Naive thymus-derived CD8-positive, alpha-beta T cell (primary cell): Measurements from ENCODE around the gene EFS. TPM values are rescaled to one million over a fixed set of nuclear protein-coding genes. Genes with fewer than 3 reads are reported as not detected.
A peak's percentile ranks its signal among the peaks of the same experiment; 100 is the strongest.
"Not testable (repeated sequence)": the region's sequence is repeated elsewhere in the genome, so short reads cannot be mapped to it uniquely, and the experiment has no call there.

Experiments
- ATAC-seq, 2 donors: fragments of 150-1000 bp; cut with Tn5 transposase in 1 of 2; sonication (Bioruptor Pico), chemical (Tn5 transposase) in 1 of 2; 1 replicate in 1 of 2; 2 replicates in 1 of 2; pipeline ENCODE4 v1.10.0; 2021; ENCODE audit warnings: mild to moderate bottlenecking in 2 of 2, moderate library complexity in 2 of 2
- POLR2A ChIA-PET: fragments of 350-600 bp; sonication (Branson Sonifier 250); formaldehyde crosslinking; loops from one replicate; lab custom pipeline; 2021; ENCODE audit warnings: antibody characterized with exemption; lab: Charles Lee
- DNase-seq, 10 donors: peaks; one replicate each; pipeline versions ENCODE4 v3.0.0 to v3.0.0-alpha.2; 2020 to 2022
- H3K27ac Mint-ChIP-seq, 10 donors: one replicate each; pipeline ENCODE4 v1.8.0; 2020 to 2022; ENCODE audit warnings: mild to moderate bottlenecking in 10 of 10, mixed read lengths in 10 of 10, moderate library complexity in 4 of 10, inconsistent platforms in 1 of 10
- H3K27me3 Mint-ChIP-seq, 5 donors: one replicate each; pipeline ENCODE4 v1.8.0; 2021 to 2022; ENCODE audit warnings: mixed read lengths in 5 of 5
- H3K36me3 Mint-ChIP-seq, 3 donors: one replicate each; pipeline ENCODE4 v1.8.0; 2020 to 2022; ENCODE audit warnings: mixed read lengths in 3 of 3, mild to moderate bottlenecking in 2 of 3, inconsistent platforms in 1 of 3
- H3K4me1 Mint-ChIP-seq, 4 donors: one replicate each; pipeline ENCODE4 v1.8.0; 2021 to 2022; ENCODE audit warnings: mixed read lengths in 4 of 4
- H3K4me3 Mint-ChIP-seq, 10 donors: one replicate each; pipeline ENCODE4 v1.8.0; 2020 to 2022; ENCODE audit warnings: mild to moderate bottlenecking in 10 of 10, mixed read lengths in 10 of 10, moderate library complexity in 6 of 10, inconsistent platforms in 1 of 10
- H3K9me3 Mint-ChIP-seq, 9 donors: one replicate each; pipeline ENCODE4 v1.8.0; 2020 to 2022; ENCODE audit warnings: mixed read lengths in 9 of 9, mild to moderate bottlenecking in 3 of 9, inconsistent platforms in 1 of 9, moderate library complexity in 1 of 9
- polyA plus RNA-seq, 3 donors: library from polyadenylated mRNA; unstranded; fragments of 300-500 nt; fragmentation: Illumina TruSeq; gene quantifications; one replicate each; pipeline ENCODE4 v1.2.3, GENCODE V29; 2021
- total RNA-seq, 8 experiments: library from RNA in 2 of 8; stranded (reverse) in 2 of 8; gene quantifications; one replicate each; pipeline ENCODE4 v1.2.3 and lab custom pipeline; 2021 to 2026

EFS gene
- total and polyA plus RNA-seq, 5 experiments from 2014 or later: not detected

DNA sequence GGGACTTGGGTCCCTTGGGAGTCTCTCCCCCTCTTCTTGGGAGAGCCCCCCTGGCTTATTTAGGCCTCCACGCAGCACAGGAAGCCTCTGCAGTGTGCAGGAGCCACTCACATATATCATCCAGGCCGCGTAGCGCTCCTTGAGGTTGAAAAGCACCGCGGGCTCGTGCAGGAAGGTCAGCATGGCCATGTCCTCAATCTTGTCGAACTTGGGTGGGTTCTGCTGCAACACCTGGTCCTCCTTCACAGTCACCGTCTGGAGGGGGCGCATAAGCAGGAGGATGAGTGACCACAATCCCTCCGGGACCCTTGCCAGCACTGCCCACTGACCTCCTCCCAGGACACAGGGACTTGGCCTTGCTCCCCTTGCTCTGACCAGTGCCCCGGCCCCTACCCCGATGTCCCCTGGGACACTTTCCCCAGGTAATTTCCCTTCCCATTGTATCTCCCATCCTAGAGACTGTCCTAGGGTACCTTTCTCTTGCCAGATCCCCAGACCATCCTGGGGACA lies 40.6 kb upstream of the EFS start:
- Mint-ChIP-seq H3K4me3 (no peak overlapping the region), H3K27me3 (peaks cover 5 to 26% (median 24%) of the 10 kb centered on the region in 5 donors), H3K36me3 (no peaks in the 10 kb centered on the region), H3K4me1 (peaks cover 0 to 8% (median 2%) of the 10 kb centered on the region in 4 donors), H3K27ac (no peak overlapping the region), H3K9me3 (no peaks in the 10 kb centered on the region)
- peak in 1 of 10 donors; percentile 27 for DNase-seq
- POLR2A ChIA-PET: no interaction called here
- no peak for ATAC-seq

DNA sequence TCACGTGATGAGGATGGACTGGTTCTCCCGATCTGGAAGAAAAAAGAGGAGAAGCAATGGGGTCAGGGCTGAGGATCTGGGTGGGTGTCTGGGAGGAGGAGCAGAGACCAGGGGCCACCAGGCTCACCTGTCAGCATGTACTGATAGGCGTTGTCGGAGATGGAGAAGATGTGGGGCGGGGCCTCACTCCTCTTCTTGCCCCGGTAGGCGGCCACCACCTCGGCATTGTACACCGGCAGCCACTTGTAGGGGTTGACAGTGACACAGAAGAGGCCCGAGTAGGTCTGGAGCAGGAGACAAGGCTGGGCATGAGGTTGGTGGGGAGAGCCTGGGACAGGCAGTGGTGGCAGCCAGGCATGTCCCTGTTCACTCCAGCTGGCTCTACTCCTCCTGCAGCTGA lies 40.1 kb upstream of the EFS start:
- Mint-ChIP-seq H3K36me3 (no peaks in the 10 kb centered on the region), H3K27me3 (peaks cover 5 to 26% (median 19%) of the 10 kb centered on the region in 5 donors), H3K4me1 (peaks cover 0 to 8% (median 2%) of the 10 kb centered on the region in 4 donors), H3K9me3 (no peaks in the 10 kb centered on the region), H3K27ac (no peak overlapping the region), H3K4me3 (no peak overlapping the region)
- DNase-seq (peak in 1 of 10 donors; percentile 37), ATAC-seq (no peak)
- POLR2A ChIA-PET: no interaction called here

- POLR2A ChIA-PET: no interaction called here
- H3K36me3 Mint-ChIP-seq: no peaks in the 10 kb centered on the region
- H3K27ac Mint-ChIP-seq: no peak overlapping the region
- ATAC-seq (no peak), DNase-seq (no peak)
- H3K27me3 Mint-ChIP-seq: peaks cover 5 to 26% (median 19%) of the 10 kb centered on the region in 5 donors
- H3K4me1 Mint-ChIP-seq: peaks cover 0 to 8% (median 2%) of the 10 kb centered on the region in 4 donors
- H3K4me3 Mint-ChIP-seq: no peak overlapping the region
- no peaks in the 10 kb centered on the region for H3K9me3 Mint-ChIP-seq
Observed at GRCh38 chr14:23404331-23404900, 39.4 kb upstream of the EFS start.

DNA sequence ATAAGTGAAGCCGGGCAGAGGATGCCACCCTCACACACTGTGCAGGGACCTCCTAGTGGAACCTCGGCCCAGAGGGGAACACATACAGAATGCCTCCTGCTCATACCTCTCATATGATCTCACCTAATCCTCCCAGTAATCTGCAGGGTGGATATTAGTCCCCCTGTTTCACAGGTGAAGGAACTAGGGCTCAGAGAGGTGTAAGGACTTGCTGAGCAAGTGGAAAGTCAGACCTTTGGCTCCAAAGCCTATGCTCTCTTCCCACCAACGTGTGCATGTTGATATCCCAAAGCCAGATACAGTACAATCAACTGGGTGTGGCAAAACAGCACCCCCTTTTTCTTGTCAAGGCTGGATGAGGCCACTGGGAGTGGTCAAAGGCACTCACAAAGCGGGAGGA lies 38.9 kb upstream of the EFS start:
- DNase-seq (no peak), ATAC-seq (no peak)
- Mint-ChIP-seq H3K4me3 (no peak overlapping the region), H3K27ac (no peak overlapping the region), H3K4me1 (peaks cover 0 to 8% (median 2%) of the 10 kb centered on the region in 4 donors), H3K27me3 (peaks cover 5 to 24% (median 19%) of the 10 kb centered on the region in 5 donors), H3K36me3 (no peaks in the 10 kb centered on the region), H3K9me3 (no peaks in the 10 kb centered on the region)
- POLR2A ChIA-PET: no interaction called here

GRCh38 chr14:23403139-23403438 lies 38.1 kb upstream of the EFS start:
- Mint-ChIP-seq H3K4me1 (peaks cover 0 to 8% (median 2%) of the 10 kb centered on the region in 4 donors), H3K36me3 (no peaks in the 10 kb centered on the region), H3K4me3 (no peak overlapping the region), H3K27me3 (peaks cover 7 to 24% (median 20%) of the 10 kb centered on the region in 5 donors), H3K27ac (peak overlapping the region in 1 of 10 donors; percentile 70), H3K9me3 (no peaks in the 10 kb centered on the region)
- no peak for ATAC-seq
- POLR2A ChIA-PET: no interaction called here
- peak in 1 of 10 donors; percentile 53 for DNase-seq

- peak in 1 of 10 donors; percentile 50 for DNase-seq
- no peaks in the 10 kb centered on the region for H3K36me3 Mint-ChIP-seq
- no peaks in the 10 kb centered on the region for H3K9me3 Mint-ChIP-seq
- peaks cover 4 to 24% (median 19%) of the 10 kb centered on the region in 5 donors for H3K27me3 Mint-ChIP-seq
- peak overlapping the region in 2 of 10 donors; percentile 21 to 70 for H3K27ac Mint-ChIP-seq
- H3K4me3 Mint-ChIP-seq: no peak overlapping the region
- no peak for ATAC-seq
- peaks cover 0 to 8% (median 2%) of the 10 kb centered on the region in 4 donors for H3K4me1 Mint-ChIP-seq
- POLR2A ChIA-PET: no interaction called here
Observed at GRCh38 chr14:23402296-23403138, 37.5 kb upstream of the EFS start.

DNA sequence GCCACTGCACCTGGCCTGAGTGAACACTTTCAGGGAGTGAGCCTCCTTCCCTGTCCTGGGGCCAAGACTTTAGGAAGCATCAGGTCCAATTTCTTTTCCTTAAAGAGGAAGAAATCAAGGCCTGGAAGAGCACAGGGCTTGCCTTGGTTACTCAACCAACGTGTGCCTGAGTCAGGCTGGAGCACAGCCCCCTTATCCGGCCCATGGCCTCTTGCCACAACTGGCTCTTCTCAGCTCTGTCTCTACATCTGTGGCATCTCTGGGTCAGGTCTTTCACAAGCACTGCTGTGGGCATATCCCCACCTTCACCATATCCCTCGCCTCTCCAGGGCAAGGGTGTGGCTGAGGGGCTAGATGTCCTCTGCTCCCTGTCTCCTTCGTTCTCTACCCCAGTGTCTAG lies 36.3 kb upstream of the EFS start:
- Mint-ChIP-seq H3K27ac (peak overlapping the region in 1 of 10 donors; percentile 43), H3K4me3 (no peak overlapping the region), H3K4me1 (peaks cover 0 to 5% (median under 1%) of the 10 kb centered on the region in 4 donors), H3K27me3 (peaks cover 3 to 21% (median 19%) of the 10 kb centered on the region in 5 donors), H3K36me3 (no peaks in the 10 kb centered on the region), H3K9me3 (no peaks in the 10 kb centered on the region)
- peak in 1 of 10 donors; percentile 8 for DNase-seq
- POLR2A ChIA-PET: no interaction called here
- ATAC-seq: no peak

- ATAC-seq, POLR2A ChIA-PET: not testable (repeated sequence)
- DNase-seq: peak in 1 of 10 donors; percentile 35
Observed at GRCh38 chr14:23400496-23401149, 35.7 kb upstream of the EFS start.

DNA sequence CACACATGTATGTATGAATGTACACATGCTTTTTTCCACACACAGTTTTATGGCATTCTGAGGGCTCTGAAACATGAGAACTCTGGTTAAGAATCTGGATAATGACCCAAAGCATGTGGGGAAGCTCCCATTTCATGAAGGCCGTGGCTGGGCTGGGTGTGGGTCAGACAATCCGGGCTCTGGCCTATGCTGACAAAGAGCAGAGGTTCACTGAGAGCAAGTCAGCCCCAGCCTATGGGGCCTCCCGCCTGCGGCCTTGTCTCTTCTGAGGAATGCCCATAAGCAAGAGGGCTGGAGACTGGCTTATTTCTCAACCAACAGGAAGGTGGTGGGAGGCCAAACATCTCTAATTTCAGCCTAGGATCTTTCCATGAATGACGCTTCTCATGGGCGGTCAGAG lies 34.6 kb upstream of the EFS start:
- no peak overlapping the region for H3K4me3 Mint-ChIP-seq
- no peak overlapping the region for H3K27ac Mint-ChIP-seq
- POLR2A ChIA-PET: no interaction called here
- peaks cover 3 to 16% (median 14%) of the 10 kb centered on the region in 5 donors for H3K27me3 Mint-ChIP-seq
- H3K9me3 Mint-ChIP-seq: no peaks in the 10 kb centered on the region
- DNase-seq (peak in 1 of 10 donors; percentile 35), ATAC-seq (no peak)
- H3K4me1 Mint-ChIP-seq: no peaks in the 10 kb centered on the region
- no peaks in the 10 kb centered on the region for H3K36me3 Mint-ChIP-seq

More at GRCh38 chr14:23400496-23401149, 35.7 kb upstream of the EFS start:
- not testable (repeated sequence) for H3K4me1 Mint-ChIP-seq, H3K9me3 Mint-ChIP-seq, H3K4me3 Mint-ChIP-seq, H3K36me3 Mint-ChIP-seq, H3K27ac Mint-ChIP-seq
- peaks cover 3 to 21% (median 19%) of the 10 kb centered on the region in 5 donors for H3K27me3 Mint-ChIP-seq

DNA sequence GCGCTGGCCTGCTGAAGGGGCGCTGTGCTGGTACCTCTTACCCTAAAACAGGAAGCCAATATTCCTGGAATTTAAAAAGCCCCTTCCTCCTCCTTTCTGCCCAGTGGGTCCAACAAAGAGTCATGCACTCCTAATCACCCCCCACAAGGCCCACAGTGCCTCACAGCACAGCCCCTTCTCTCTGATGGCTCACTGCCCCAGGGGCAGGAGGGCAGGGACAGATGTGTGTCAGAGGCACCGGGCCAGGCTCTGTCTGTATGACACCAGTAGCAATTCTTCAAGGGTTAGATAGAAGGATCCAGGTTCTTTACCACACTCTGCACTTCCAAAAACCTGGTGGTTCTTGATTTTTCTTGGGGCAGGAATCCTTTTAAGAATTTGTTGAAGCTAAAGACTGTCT lies 34.2 kb upstream of the EFS start:
- peaks cover 3 to 17% (median 14%) of the 10 kb centered on the region in 5 donors for H3K27me3 Mint-ChIP-seq
- H3K36me3 Mint-ChIP-seq: no peaks in the 10 kb centered on the region
- no peak for DNase-seq
- no peak for ATAC-seq
- no peaks in the 10 kb centered on the region for H3K4me1 Mint-ChIP-seq
- H3K4me3 Mint-ChIP-seq: no peak overlapping the region
- POLR2A ChIA-PET: no interaction called here
- H3K9me3 Mint-ChIP-seq: no peaks in the 10 kb centered on the region
- peak overlapping the region in 1 of 10 donors; percentile 41 for H3K27ac Mint-ChIP-seq

DNA sequence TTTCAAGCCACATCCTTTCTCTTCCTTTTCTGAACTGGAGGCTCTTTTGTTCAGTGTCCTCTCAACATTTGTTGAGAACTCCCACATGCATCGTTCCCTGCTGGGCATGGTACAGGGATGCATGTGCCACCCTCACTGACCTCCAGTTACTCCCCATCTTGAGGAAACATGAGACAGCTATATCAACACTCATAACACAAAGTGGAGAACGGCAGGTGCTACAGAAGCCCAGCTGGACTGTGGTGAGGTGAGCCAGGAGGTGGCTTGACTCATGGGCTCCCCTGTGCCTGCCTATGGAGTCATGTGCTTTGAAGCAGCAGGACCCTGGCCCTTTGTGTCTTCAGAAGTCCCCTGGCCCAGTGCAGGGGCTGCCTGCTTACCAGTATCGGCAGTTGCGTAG lies 33.4 kb upstream of the EFS start:
- H3K9me3 Mint-ChIP-seq: no peaks in the 10 kb centered on the region
- H3K27me3 Mint-ChIP-seq: peaks cover 3 to 17% (median 9%) of the 10 kb centered on the region in 5 donors
- no peaks in the 10 kb centered on the region for H3K4me1 Mint-ChIP-seq
- POLR2A ChIA-PET: no interaction called here
- H3K4me3 Mint-ChIP-seq: no peak overlapping the region
- ATAC-seq (no peak), DNase-seq (peak in 1 of 10 donors; percentile 53)
- H3K27ac Mint-ChIP-seq: no peak overlapping the region
- no peaks in the 10 kb centered on the region for H3K36me3 Mint-ChIP-seq

GRCh38 chr14:23396781-23397407 lies 31.9 kb upstream of the EFS start:
- ATAC-seq: no peak
- Mint-ChIP-seq H3K27ac (no peak overlapping the region), H3K9me3 (no peaks in the 10 kb centered on the region), H3K4me3 (no peak overlapping the region), H3K36me3 (no peaks in the 10 kb centered on the region), H3K27me3 (peaks cover 0 to 12% (median 4%) of the 10 kb centered on the region in 5 donors), H3K4me1 (no peaks in the 10 kb centered on the region)
- POLR2A ChIA-PET: no interaction called here
- peak in 1 of 10 donors; percentile 48 for DNase-seq
